Activated CD4-positive, alpha-beta T cell treated with anti-CD3 and anti-CD28 coated beads, Interleukin-2, amount 50 U/mL, for 1 hour (primary cell): ENCODE data around the gene COMTD1.
"Not testable (repeated sequence)": the region's sequence is repeated elsewhere in the genome, so short reads cannot be mapped to it uniquely, and the experiment has no call there.

ENCODE experiments used
- DNase-seq: peaks from one replicate; pipeline ENCODE4 v3.0.0-alpha.2; 2020

COMTD1 gene

GRCh38 chr10:75191821-75192568, 43.8 kb downstream of the COMTD1 start:
- DNase-seq, result no peak

DNA sequence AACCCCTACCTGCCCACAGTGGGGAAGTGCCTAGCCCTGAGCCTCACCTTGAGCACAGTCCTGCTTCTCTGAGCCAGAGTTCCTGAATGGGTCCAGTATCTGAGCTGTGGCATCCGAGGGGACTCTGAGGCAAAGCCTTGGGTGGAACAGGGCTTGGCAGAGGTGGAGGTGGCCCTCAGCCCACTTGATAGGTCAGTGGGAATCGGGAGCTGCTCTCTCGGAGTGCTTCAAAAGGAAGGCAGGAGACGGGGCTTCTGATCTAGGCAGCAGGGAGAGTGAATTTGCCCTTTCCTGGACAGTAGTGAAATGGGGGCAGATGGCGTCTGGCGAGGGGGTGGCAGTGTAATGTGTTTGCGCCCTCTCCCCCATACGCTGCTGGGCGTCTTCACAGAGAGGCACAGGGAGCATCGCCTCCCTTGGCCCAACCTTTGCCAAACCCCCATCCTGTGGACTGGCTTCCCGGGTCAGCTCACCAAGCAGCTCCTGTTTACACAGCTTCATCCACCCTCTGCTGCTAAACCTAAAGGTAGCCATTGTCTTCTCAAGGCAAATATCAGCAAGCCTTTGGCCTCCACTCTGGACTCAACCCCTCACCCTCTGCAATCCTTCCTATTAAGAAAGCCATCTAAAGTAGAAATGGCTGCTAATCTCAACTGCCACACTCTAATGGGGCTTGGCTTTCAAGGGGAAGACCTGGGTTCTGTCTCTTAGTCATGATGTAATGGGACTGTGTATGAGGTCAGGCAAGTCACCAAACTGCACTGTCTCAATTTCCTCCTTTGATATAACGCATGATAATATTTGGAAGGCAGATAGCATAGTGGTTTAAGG, 46.3 kb downstream of the COMTD1 start:
- no peak for DNase-seq

GRCh38 chr10:75188522-75188921, 47.2 kb downstream of the COMTD1 start:
- DNase-seq, result not testable (repeated sequence)

GRCh38 chr10:75187961-75188426, 47.8 kb downstream of the COMTD1 start:
- DNase-seq, result peak; percentile 69

- DNase-seq, result no peak
These were observed 49.4 kb downstream of the COMTD1 start for GRCh38 chr10:75186310-75186709.
